Ovary (tissue), 3 donors: ENCODE data around the gene GTPBP6.

Experiments
- CTCF ChIP-seq, 3 donors: fragments of 450-650 bp in 2 of 3; fragments of 200-600 bp in 1 of 3; IDR thresholded peaks; one replicate each; pipeline versions ENCODE4 v1.5.1 to v1.8.0; 2016 to 2022; ENCODE audit warnings: antibody characterized with exemption in 3 of 3, mild to moderate bottlenecking in 1 of 3
- EP300 ChIP-seq: sonication (generic); formaldehyde crosslinking; IDR thresholded peaks from one replicate; pipeline ENCODE4 v1.6.1; 2017; ENCODE audit warnings: antibody characterized with exemption
- POLR2A ChIP-seq: fragments of 450-650 bp; IDR thresholded peaks from one replicate; pipeline ENCODE4 v1.6.1; 2017; ENCODE audit warnings: antibody characterized with exemption, mild to moderate bottlenecking, moderate library complexity
- donor health status: DM: no; HTN: no; CAD: no.

GRCh38 chrX:320126-320783 is 1.7 kb upstream of the GTPBP6 start:
- no peak for TF ChIP-seq CTCF (IDR thresholded peaks at IDR 0.05)
- no peak for TF ChIP-seq POLR2A
- no peak for TF ChIP-seq EP300
